Renal cortical epithelial cell (primary cell): ENCODE measurements around the gene IRS1. TPM values are rescaled to one million over a fixed set of nuclear protein-coding genes. Genes with fewer than 3 reads are reported as not detected.

Experiments used
- DNase-seq: peaks from one replicate; pipeline ENCODE4 v3.0.0-alpha.2; 2011; ENCODE audit warnings: low read depth
- total RNA-seq: library from RNA; depleted of rRNA; stranded (reverse); fragments of >200 nt; gene quantifications from 2 replicates; pipeline ENCODE4 v1.2.3, GENCODE V29; 2014

The IRS1 gene
- total RNA-seq, 1 donor from 2014 or later = 34.0 TPM

- no peak for DNase-seq
Measured at GRCh38 chr2:226755631-226756030, 44.0 kb downstream of the IRS1 start.

- DNase-seq = no peak
Measured at GRCh38 chr2:226754821-226755604, 44.6 kb downstream of the IRS1 start.

GRCh38 chr2:226752887-226753286, 46.7 kb downstream of the IRS1 start:
- no peak for DNase-seq

- no peak for DNase-seq
Measured at GRCh38 chr2:226747288-226747687, 52.3 kb downstream of the IRS1 start.

GRCh38 chr2:226746196-226746800, 53.3 kb downstream of the IRS1 start:
- DNase-seq = no peak

GRCh38 chr2:226743915-226744314, 55.7 kb downstream of the IRS1 start:
- peak; percentile 69 for DNase-seq

- no peak for DNase-seq
Measured at GRCh38 chr2:226742347-226742746, 57.3 kb downstream of the IRS1 start.

- no peak for DNase-seq
Measured at GRCh38 chr2:226740039-226740648, 59.5 kb downstream of the IRS1 start.

GRCh38 chr2:226739545-226740030, 60.0 kb downstream of the IRS1 start:
- DNase-seq = no peak

GRCh38 chr2:226738821-226739544, 60.6 kb downstream of the IRS1 start:
- DNase-seq = no peak

- DNase-seq = no peak
Measured at GRCh38 chr2:226738191-226738820, 61.3 kb downstream of the IRS1 start.

- DNase-seq = no peak
Measured at GRCh38 chr2:226736382-226736781, 63.2 kb downstream of the IRS1 start.

- no peak for DNase-seq
Measured at GRCh38 chr2:226733927-226734564, 65.6 kb downstream of the IRS1 start.

GRCh38 chr2:226733189-226733858, 66.3 kb downstream of the IRS1 start:
- DNase-seq = peak; percentile 75

- no peak for DNase-seq
Measured at GRCh38 chr2:226732478-226733188, 67.0 kb downstream of the IRS1 start.

- DNase-seq = no peak
Measured at GRCh38 chr2:226730481-226730880, 69.1 kb downstream of the IRS1 start.

- DNase-seq = no peak
Measured at GRCh38 chr2:226728996-226729395, 70.6 kb downstream of the IRS1 start.

- no peak for DNase-seq
Measured at GRCh38 chr2:226727251-226727650, 72.4 kb downstream of the IRS1 start.

- DNase-seq = no peak
Measured at GRCh38 chr2:226726546-226726945, 73.1 kb downstream of the IRS1 start.
